Panc1 (cell line): ENCODE measurements around the gene TP53BP1. TPM values are rescaled to one million over a fixed set of nuclear protein-coding genes. Genes with fewer than 3 reads are reported as not detected.
A peak's percentile ranks its signal among the peaks of the same experiment; 100 is the strongest.

Experiments used
- ATAC-seq: fragments of 200-7000 bp; cut with Tn5 transposase; 2 replicates; pipeline ENCODE4 v1.9.1; 2020; ENCODE audit warnings: mild to moderate bottlenecking, moderate library complexity
- BruUV-seq: library from RNA; stranded (reverse); fragments of 400-500 nt; replicated peaks from 2 replicates; lab custom pipeline; 2021; lab: Mats Ljungman, UMichigan
- CTCF ChIA-PET: fragments of 300-600 bp; sonication (Branson Sonifier 250); formaldehyde crosslinking; loops from one replicate; lab custom pipeline; 2022; ENCODE audit warnings: antibody characterized with exemption; lab: Charles Lee
- POLR2A ChIA-PET: fragments of 300-600 bp; sonication (Branson Sonifier 250); formaldehyde crosslinking; loops from one replicate; lab custom pipeline; 2022; ENCODE audit warnings: antibody characterized with exemption; lab: Charles Lee
- DNase-seq: peaks from one replicate; pipeline ENCODE4 v3.0.0-alpha.2; 2010; ENCODE audit warnings: low read depth, low spot score
- H3K27ac ChIP-seq: 2 replicates; pipeline ENCODE4 v1.5.1; 2011; ENCODE audit warnings: mild to moderate bottlenecking, low read length, inconsistent platforms
- H3K27me3 ChIP-seq: fragments of 200-500 bp; sonication (Bioruptor generic); 2 replicates; pipeline ENCODE4 v1.6.0; 2014; ENCODE audit warnings: low read length, inconsistent platforms; ENCODE audit not compliant: control insufficient read depth, insufficient read depth
- H3K36me3 ChIP-seq: fragments of 200-500 bp; sonication (Bioruptor generic); 2 replicates; pipeline ENCODE4 v1.5.1; 2014; ENCODE audit warnings: inconsistent platforms, mild to moderate bottlenecking, low read length, moderate library complexity; ENCODE audit not compliant: control insufficient read depth, insufficient read depth
- H3K4me1 ChIP-seq: 2 replicates; pipeline ENCODE4 v1.5.1; 2011; ENCODE audit warnings: inconsistent platforms, mild to moderate bottlenecking, low read length, moderate library complexity; ENCODE audit not compliant: control insufficient read depth, insufficient read depth
- H3K4me3 ChIP-seq, 2 experiments: 2 replicates each; pipeline ENCODE4 v1.5.1; 2011 to 2012; ENCODE audit warnings: low read depth in 2 of 2, low read length in 2 of 2, mild to moderate bottlenecking in 2 of 2, inconsistent platforms in 1 of 2, moderate library complexity in 1 of 2
- H3K9me3 ChIP-seq: fragments of 200-500 bp; sonication (Bioruptor generic); 2 replicates; pipeline ENCODE4 v1.5.1; 2014; ENCODE audit warnings: low read depth, mild to moderate bottlenecking, inconsistent platforms, low read length, moderate library complexity; ENCODE audit not compliant: control insufficient read depth, insufficient read depth
- POLR2AphosphoS5 ChIP-seq: IDR thresholded peaks from 2 replicates; pipeline ENCODE4 v1.6.1; 2012; ENCODE audit warnings: mild to moderate bottlenecking, low read depth, low read length, moderate library complexity
- SIN3A ChIP-seq: IDR thresholded peaks from 2 replicates; pipeline ENCODE4 v1.6.1; 2012; ENCODE audit warnings: low read depth, mild to moderate bottlenecking, low read length, moderate library complexity, borderline replicate concordance; ENCODE audit not compliant: insufficient read depth
- TCF7L2 ChIP-seq: IDR thresholded peaks from 2 replicates; pipeline ENCODE4 v1.6.1; 2011; ENCODE audit warnings: mild to moderate bottlenecking, low read depth, low read length, inconsistent platforms
- in situ Hi-C: cut with HindIII; loops from 2 replicates; pipeline ENCODE4 v1.10.0; 2016; ENCODE audit warnings: low sequenced_read_pairs, low pct_unique_long_range_greater_than_20kb
- intact Hi-C: fragments of 100-400 bp; cut with micrococcal nuclease; formaldehyde crosslinking; loops from one replicate; pipeline ENCODE4 v1.10.0; 2022; ENCODE audit not compliant: unreplicated experiment
- total RNA-seq: library from RNA; stranded (reverse); gene quantifications from one replicate; pipeline ENCODE4 v1.2.1, GENCODE V29; 2021; ENCODE audit not compliant: unreplicated experiment
- TF ChIP-seq, protein P1 (sequence below): fragments of 450-650 bp; IDR thresholded peaks from 2 replicates; pipeline ENCODE4 v1.5.1; 2017; ENCODE audit warnings: mild to moderate bottlenecking
- TF ChIP-seq, protein P2 (sequence below), 2 experiments: IDR thresholded peaks; 2 replicates each; pipeline ENCODE4 v1.6.1; 2011 to 2012; ENCODE audit warnings: low read depth in 2 of 2, control low read depth in 1 of 2, low read length in 1 of 2, mild to moderate bottlenecking in 1 of 2, moderate library complexity in 1 of 2; ENCODE audit not compliant: insufficient read depth in 1 of 2

TP53BP1 gene
- total RNA-seq, 1 experiment from 2014 or later = 80.3 TPM

DNA sequence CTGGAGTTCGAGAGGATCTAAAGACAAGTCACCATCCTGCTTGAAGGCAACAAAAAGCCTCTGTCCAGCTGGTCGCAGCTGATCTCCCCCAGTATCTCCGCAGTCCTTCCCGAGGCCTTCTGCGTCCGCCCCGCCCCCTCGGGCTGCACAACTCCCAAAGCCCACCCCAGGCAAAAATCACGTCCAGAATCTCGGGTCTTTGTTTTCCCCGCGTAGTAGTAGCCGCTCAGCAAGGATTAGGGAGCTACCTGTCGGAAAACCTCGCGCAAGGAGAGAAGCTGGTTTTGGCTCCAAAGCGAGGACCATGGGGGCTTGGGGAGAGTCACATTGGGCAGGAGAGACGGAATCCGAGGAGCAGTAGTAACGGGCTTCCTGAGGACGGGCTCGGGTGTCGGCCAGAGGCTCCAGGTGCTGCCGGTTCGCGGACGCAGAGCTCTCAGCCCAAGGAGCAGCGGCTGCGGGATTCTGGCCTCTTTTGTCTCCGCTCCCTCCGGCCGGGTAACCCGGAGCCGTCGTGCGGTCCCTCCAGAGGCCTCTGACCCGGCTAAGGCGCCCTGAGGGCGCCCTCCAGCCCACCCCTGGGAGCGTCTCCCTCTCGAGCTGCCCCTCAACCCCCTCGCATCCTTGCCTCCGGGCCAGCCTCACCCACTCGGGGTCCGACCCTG is 122.5 kb downstream of the TP53BP1 start:
- TF ChIP-seq, protein P1, sequence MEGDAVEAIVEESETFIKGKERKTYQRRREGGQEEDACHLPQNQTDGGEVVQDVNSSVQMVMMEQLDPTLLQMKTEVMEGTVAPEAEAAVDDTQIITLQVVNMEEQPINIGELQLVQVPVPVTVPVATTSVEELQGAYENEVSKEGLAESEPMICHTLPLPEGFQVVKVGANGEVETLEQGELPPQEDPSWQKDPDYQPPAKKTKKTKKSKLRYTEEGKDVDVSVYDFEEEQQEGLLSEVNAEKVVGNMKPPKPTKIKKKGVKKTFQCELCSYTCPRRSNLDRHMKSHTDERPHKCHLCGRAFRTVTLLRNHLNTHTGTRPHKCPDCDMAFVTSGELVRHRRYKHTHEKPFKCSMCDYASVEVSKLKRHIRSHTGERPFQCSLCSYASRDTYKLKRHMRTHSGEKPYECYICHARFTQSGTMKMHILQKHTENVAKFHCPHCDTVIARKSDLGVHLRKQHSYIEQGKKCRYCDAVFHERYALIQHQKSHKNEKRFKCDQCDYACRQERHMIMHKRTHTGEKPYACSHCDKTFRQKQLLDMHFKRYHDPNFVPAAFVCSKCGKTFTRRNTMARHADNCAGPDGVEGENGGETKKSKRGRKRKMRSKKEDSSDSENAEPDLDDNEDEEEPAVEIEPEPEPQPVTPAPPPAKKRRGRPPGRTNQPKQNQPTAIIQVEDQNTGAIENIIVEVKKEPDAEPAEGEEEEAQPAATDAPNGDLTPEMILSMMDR = no peak
- no peak for TF ChIP-seq POLR2AphosphoS5
- TF ChIP-seq TCF7L2 = no peak
- intact Hi-C loops = no loop called here

DNA sequence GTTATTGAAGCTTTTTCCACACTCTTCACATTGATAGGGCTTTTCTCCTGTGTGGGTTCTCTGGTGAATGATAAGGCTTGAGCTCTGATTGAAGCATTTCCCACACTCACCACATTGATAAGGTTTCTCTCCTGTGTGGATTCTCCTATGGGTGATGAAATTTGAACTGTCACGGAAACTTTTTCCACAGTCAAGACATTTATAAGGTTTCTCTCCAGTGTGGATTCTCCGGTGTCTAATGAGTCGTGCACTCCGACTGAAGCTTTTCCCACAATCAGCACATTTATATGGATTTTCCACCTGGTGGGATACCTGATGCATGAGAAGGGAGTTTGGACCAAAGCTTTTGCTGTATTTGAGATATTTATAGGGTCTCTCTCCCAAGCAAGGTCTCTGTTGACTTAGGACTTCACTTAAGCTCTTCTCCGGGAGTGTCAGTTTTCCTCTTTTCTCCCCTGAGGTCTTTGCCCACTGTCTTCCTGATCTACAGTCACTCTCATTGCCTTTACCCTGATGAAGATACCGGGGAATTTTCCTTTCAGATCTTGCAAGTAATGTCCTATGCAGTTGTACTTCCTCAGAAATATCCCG is 131.5 kb downstream of the TP53BP1 start:
- no peaks in the 10 kb centered on the region for H3K4me1 ChIP-seq
- H3K27ac ChIP-seq = no peak overlapping the region
- TF ChIP-seq SIN3A = no peak
- TF ChIP-seq POLR2AphosphoS5 = no peak
- TF ChIP-seq, protein P2, sequence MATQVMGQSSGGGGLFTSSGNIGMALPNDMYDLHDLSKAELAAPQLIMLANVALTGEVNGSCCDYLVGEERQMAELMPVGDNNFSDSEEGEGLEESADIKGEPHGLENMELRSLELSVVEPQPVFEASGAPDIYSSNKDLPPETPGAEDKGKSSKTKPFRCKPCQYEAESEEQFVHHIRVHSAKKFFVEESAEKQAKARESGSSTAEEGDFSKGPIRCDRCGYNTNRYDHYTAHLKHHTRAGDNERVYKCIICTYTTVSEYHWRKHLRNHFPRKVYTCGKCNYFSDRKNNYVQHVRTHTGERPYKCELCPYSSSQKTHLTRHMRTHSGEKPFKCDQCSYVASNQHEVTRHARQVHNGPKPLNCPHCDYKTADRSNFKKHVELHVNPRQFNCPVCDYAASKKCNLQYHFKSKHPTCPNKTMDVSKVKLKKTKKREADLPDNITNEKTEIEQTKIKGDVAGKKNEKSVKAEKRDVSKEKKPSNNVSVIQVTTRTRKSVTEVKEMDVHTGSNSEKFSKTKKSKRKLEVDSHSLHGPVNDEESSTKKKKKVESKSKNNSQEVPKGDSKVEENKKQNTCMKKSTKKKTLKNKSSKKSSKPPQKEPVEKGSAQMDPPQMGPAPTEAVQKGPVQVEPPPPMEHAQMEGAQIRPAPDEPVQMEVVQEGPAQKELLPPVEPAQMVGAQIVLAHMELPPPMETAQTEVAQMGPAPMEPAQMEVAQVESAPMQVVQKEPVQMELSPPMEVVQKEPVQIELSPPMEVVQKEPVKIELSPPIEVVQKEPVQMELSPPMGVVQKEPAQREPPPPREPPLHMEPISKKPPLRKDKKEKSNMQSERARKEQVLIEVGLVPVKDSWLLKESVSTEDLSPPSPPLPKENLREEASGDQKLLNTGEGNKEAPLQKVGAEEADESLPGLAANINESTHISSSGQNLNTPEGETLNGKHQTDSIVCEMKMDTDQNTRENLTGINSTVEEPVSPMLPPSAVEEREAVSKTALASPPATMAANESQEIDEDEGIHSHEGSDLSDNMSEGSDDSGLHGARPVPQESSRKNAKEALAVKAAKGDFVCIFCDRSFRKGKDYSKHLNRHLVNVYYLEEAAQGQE (IDR thresholded peaks at IDR 0.05; ENCODE audit: insufficient read depth in 1 of 2, low read depth in 2 of 2, low read length in 1 of 2) = no peak
- TF ChIP-seq, protein P1 = no peak
- TF ChIP-seq TCF7L2 = no peak
- ATAC-seq (no peak), DNase-seq (no peak)
- H3K4me3 ChIP-seq = no peak overlapping the region
- ChIA-PET POLR2A (no interaction called here), CTCF (no interaction called here)
- BruUV-seq = TSS peak; percentile 44
- peaks cover 76% of the 10 kb centered on the region for H3K9me3 ChIP-seq
- H3K27me3 ChIP-seq = no peaks in the 10 kb centered on the region
- H3K36me3 ChIP-seq = no peaks in the 10 kb centered on the region; the same call in 1 of the 2 replicates
- intact Hi-C loops = no loop called here
- in situ Hi-C loops = no loop called here

More for the DNA sequence above, 122.5 kb downstream of the TP53BP1 start:
- Histone ChIP-seq H3K27me3 (no peaks in the 10 kb centered on the region), H3K4me1 (peaks cover 5% of the 10 kb centered on the region), H3K27ac (peak overlapping the region; percentile 87), H3K9me3 (peaks cover 41% of the 10 kb centered on the region), H3K36me3 (no peaks in the 10 kb centered on the region; the same call in none of the 2 replicates), H3K4me3 (peak overlapping the region; percentile 75 to 77)
- DNase-seq (no peak), ATAC-seq (peak; percentile 75)
- BruUV-seq = no TSS peak
- ChIA-PET CTCF (interaction anchor here (0.6 to 0.7 kb wide), 2 partner anchors 22 to 542 kb away, joined by 3 to 4 read pairs; no protein-coding TSS in a partner anchor), POLR2A (interaction anchor here (0.6 to 0.7 kb wide), 3 partner anchors 29 to 554 kb away, joined by 3 read pairs; no protein-coding TSS in a partner anchor)
- in situ Hi-C loops = no loop called here
